HG02642 (cell line): Measurements from ENCODE around the gene EPHA8.

Source experiments
- ATAC-seq: cut with Tn5 transposase; IDR thresholded peaks from one replicate; pipeline ENCODE4 v1.9.1; 2021; ENCODE audit warnings: mild to moderate bottlenecking; ENCODE audit not compliant: unreplicated experiment, poor library complexity

Gene EPHA8

GRCh38 chr1:22638476-22639234, 75.4 kb downstream of the EPHA8 start:
- ATAC-seq = no peak

GRCh38 chr1:22639286-22639685, 76.0 kb downstream of the EPHA8 start:
- no peak for ATAC-seq

GRCh38 chr1:22641247-22641646, 78.0 kb downstream of the EPHA8 start:
- no peak for ATAC-seq

GRCh38 chr1:22641906-22642636, 78.8 kb downstream of the EPHA8 start:
- ATAC-seq = no peak

- no peak for ATAC-seq
Observed at GRCh38 chr1:22643381-22643780, 80.1 kb downstream of the EPHA8 start, which contains the start of gene C1QC. Gene C1QC (plus strand): TSS chr1:22643633. CDS start chr1:22644024, 391 bp downstream.

- no peak for ATAC-seq
Observed at GRCh38 chr1:22643928-22644327, 80.6 kb downstream of the EPHA8 start.

GRCh38 chr1:22645931-22646330, 82.6 kb downstream of the EPHA8 start:
- no peak for ATAC-seq

GRCh38 chr1:22646384-22646783, 83.1 kb downstream of the EPHA8 start:
- ATAC-seq = no peak

GRCh38 chr1:22650089-22650693, 86.9 kb downstream of the EPHA8 start:
- no peak for ATAC-seq

- ATAC-seq = no peak
Observed at GRCh38 chr1:22651941-22652856, 88.9 kb downstream of the EPHA8 start.

- no peak for ATAC-seq
Observed at GRCh38 chr1:22652881-22653316, 89.6 kb downstream of the EPHA8 start, which contains the start of gene C1QB. Gene C1QB (plus strand): TSS chr1:22653236. CDS start chr1:22659463, 6,227 bp downstream.
